ENCODE data around the gene CD160.

GRCh38 chr1:145778146-145778540, 58.8 kb downstream of the CD160 start:
- TF ChIP-seq POLR2AphosphoS5 (IDR thresholded peaks at IDR 0.05) (no peak), CTCF (IDR thresholded peaks at IDR 0.05 in 8 of 11, conservative IDR thresholded peaks at IDR 0.05 in 3 of 11) (no peak), POLR2A (IDR thresholded peaks at IDR 0.05) (no peak)
